B cell (primary cell): ENCODE measurements around the gene CCN5. TPM values are rescaled to one million over a fixed set of nuclear protein-coding genes. Genes with fewer than 3 reads are reported as not detected.

Experiments used
- ATAC-seq: fragments of 200-7000 bp; cut with Tn5 transposase; one replicate; pipeline ENCODE4 v1.10.0; 2021; ENCODE audit warnings: low read depth, mild to moderate bottlenecking, moderate number of reproducible peaks, moderate library complexity
- CTCF ChIA-PET: fragments of 350-600 bp; sonication (Branson Sonifier 250); formaldehyde crosslinking; loops from one replicate; lab custom pipeline; 2021; ENCODE audit warnings: antibody characterized with exemption, inconsistent platforms; lab: Charles Lee
- POLR2A ChIA-PET: fragments of 350-600 bp; sonication (Branson Sonifier 250); formaldehyde crosslinking; loops from one replicate; lab custom pipeline; 2021; ENCODE audit warnings: antibody characterized with exemption; lab: Charles Lee
- DNase-seq: peaks from one replicate; pipeline ENCODE4 v3.0.0; 2013
- H2AFZ ChIP-seq: 2 replicates; pipeline ENCODE4 v1.6.1; 2012; ENCODE audit warnings: mild to moderate bottlenecking, low read depth, low read length; ENCODE audit not compliant: insufficient read depth, poor library complexity, severe bottlenecking
- H3K27ac ChIP-seq, 2 donors: 1 replicate in 1 of 2; 2 replicates in 1 of 2; pipeline ENCODE4 v1.5.1; 2012 to 2013; ENCODE audit warnings: low read length in 2 of 2, mild to moderate bottlenecking in 2 of 2, moderate library complexity in 1 of 2
- H3K27me3 ChIP-seq, 4 experiments: fragments of 200-600 bp in 1 of 4; sonication (generic) in 1 of 4; replicated peaks in 1 of 4; 1 replicate in 2 of 4; 2 replicates in 2 of 4; pipeline versions ENCODE4 v1.6.1 to v1.7.0; 2013 to 2016; ENCODE audit warnings: low read length in 3 of 4, mild to moderate bottlenecking in 2 of 4, mixed read lengths in 1 of 4, moderate library complexity in 1 of 4; ENCODE audit not compliant: insufficient read depth in 4 of 4, control insufficient read depth in 3 of 4; ENCODE audit errors: control extremely low read depth in 1 of 4
- H3K36me3 ChIP-seq, 2 experiments: replicated peaks in 1 of 2; 1 replicate in 1 of 2; 2 replicates in 1 of 2; pipeline versions ENCODE4 v1.6.1 to v1.7.1; 2013; ENCODE audit warnings: low read length in 1 of 2; ENCODE audit not compliant: insufficient read depth in 2 of 2, control insufficient read depth in 1 of 2; ENCODE audit errors: control extremely low read depth in 1 of 2, extremely low read depth in 1 of 2
- H3K4me1 ChIP-seq, 2 donors: fragments of 200-600 bp in 1 of 2; sonication (generic) in 1 of 2; 1 replicate in 1 of 2; 2 replicates in 1 of 2; pipeline versions ENCODE4 v1.5.1 to v1.6.1; 2013 to 2017; ENCODE audit warnings: low read length in 2 of 2; ENCODE audit not compliant: control insufficient read depth in 2 of 2, insufficient read depth in 2 of 2
- H3K4me2 ChIP-seq: replicated peaks from 2 replicates; pipeline ENCODE3; 2012; ENCODE audit warnings: mild to moderate bottlenecking, low read depth, low read length; ENCODE audit not compliant: poor library complexity, severe bottlenecking
- H3K4me3 ChIP-seq, 5 experiments: fragments of 200-600 bp in 1 of 5; sonication (generic) in 1 of 5; 1 replicate in 3 of 5; 2 replicates in 2 of 5; pipeline versions ENCODE4 v1.5.1 to v1.7.0; 2011 to 2016; ENCODE audit warnings: low read length in 4 of 5, mild to moderate bottlenecking in 4 of 5, low read depth in 2 of 5, control low read depth in 1 of 5, moderate library complexity in 1 of 5; ENCODE audit not compliant: insufficient read depth in 1 of 5; ENCODE audit errors: control extremely low read depth in 1 of 5, extremely low read depth in 1 of 5
- H3K79me2 ChIP-seq: fragments of 200-600 bp; sonication (generic); one replicate; pipeline ENCODE4 v1.6.0; 2016; ENCODE audit warnings: low read length; ENCODE audit not compliant: control insufficient read depth, insufficient read depth
- H3K9ac ChIP-seq: fragments of 200-600 bp; sonication (generic); 2 replicates; pipeline ENCODE4 v1.6.1; 2017; ENCODE audit warnings: mild to moderate bottlenecking, low read length, moderate library complexity
- H3K9me3 ChIP-seq, 3 donors: one replicate each; pipeline versions ENCODE4 v1.6.1 to v1.7.1; 2013; ENCODE audit warnings: low read length in 2 of 3; ENCODE audit not compliant: control insufficient read depth in 2 of 3, insufficient read depth in 1 of 3; ENCODE audit errors: control extremely low read depth in 1 of 3
- H4K20me1 ChIP-seq: 2 replicates; pipeline ENCODE4 v1.6.0; 2012; ENCODE audit warnings: mild to moderate bottlenecking, low read length; ENCODE audit not compliant: insufficient read depth, control insufficient read depth, poor library complexity, severe bottlenecking
- H3K27ac Mint-ChIP-seq: one replicate; pipeline ENCODE4 v1.8.0; 2021; ENCODE audit warnings: mixed read lengths
- H3K27me3 Mint-ChIP-seq: one replicate; pipeline ENCODE4 v1.8.0; 2021; ENCODE audit warnings: mixed read lengths
- H3K4me1 Mint-ChIP-seq: one replicate; pipeline ENCODE4 v1.8.0; 2021; ENCODE audit warnings: mixed read lengths
- H3K4me3 Mint-ChIP-seq: one replicate; pipeline ENCODE4 v1.8.0; 2021; ENCODE audit warnings: mixed read lengths
- H3K9me3 Mint-ChIP-seq: one replicate; pipeline ENCODE4 v1.8.0; 2022; ENCODE audit warnings: mixed read lengths; ENCODE audit not compliant: insufficient read depth
- CTCF ChIP-seq: fragments of 200-600 bp; IDR thresholded peaks from one replicate; pipeline ENCODE4 v1.8.0; 2022; ENCODE audit warnings: antibody characterized with exemption, mild to moderate bottlenecking
- EZH2 ChIP-seq: IDR thresholded peaks from 2 replicates; pipeline ENCODE4 v1.6.1; 2012; ENCODE audit warnings: borderline replicate concordance, low read depth, mild to moderate bottlenecking, moderate library complexity, low read length; ENCODE audit not compliant: insufficient read depth, poor library complexity, severe bottlenecking
- WGBS: methylation state at CpG from one replicate; pipeline ENCODE4 v1.1.5; 2013; ENCODE audit warnings: missing lambda C conversion rate; ENCODE audit not compliant: insufficient coverage; 5-methylcytosine and 5-hydroxymethylcytosine counted together
- intact Hi-C: fragments of 100-400 bp; cut with micrococcal nuclease; formaldehyde crosslinking; loops from one replicate; pipeline ENCODE4 v1.10.0; 2022
- polyA plus RNA-seq: library from polyadenylated mRNA; depleted of rRNA; stranded (reverse); fragments of >200 nt; gene quantifications from 2 replicates; pipeline ENCODE4 v1.2.3, GENCODE V29; 2012
- total RNA-seq, 2 donors: library from RNA; stranded (reverse); fragments of 120-200 nt in 1 of 2; gene quantifications; 1 replicate in 1 of 2; 2 replicates in 1 of 2; pipeline versions ENCODE4 v1.2.3 to v1.2.4, GENCODE V29; 2013 to 2022

Gene CCN5
- total and polyA plus RNA-seq, 2 donors (not counting 1 experiment from before 2014, with no cell fraction given), result not detected

GRCh38 chr20:44756011-44756688 is 41.0 kb downstream of the CCN5 start:
- H3K9me3 ChIP-seq, result no peaks in the 10 kb centered on the region
- 95% methylated on average over 14 of the region's 18 CpGs for whole genome bisulfite sequencing
- no peak overlapping the region for H3K4me3 ChIP-seq
- POLR2A ChIA-PET, result no interaction called here
- CTCF ChIA-PET, result no interaction called here
- DNase-seq (no peak), ATAC-seq (no peak)
- peaks cover 0 to 12% (median 2%) of the 10 kb centered on the region in 4 experiments for H3K27me3 ChIP-seq
- intact Hi-C loops, result no loop called here
- H3K27me3 Mint-ChIP-seq, result peaks cover 11% of the 10 kb centered on the region
- no peak overlapping the region for H3K9ac ChIP-seq
- no peak overlapping the region for H3K4me2 ChIP-seq
- TF ChIP-seq CTCF (no peak), EZH2 (no peak)
- H3K9me3 Mint-ChIP-seq, result no peaks in the 10 kb centered on the region
- no peak overlapping the region for H2AFZ ChIP-seq
- no peak overlapping the region for H3K27ac ChIP-seq
- H3K36me3 ChIP-seq, result no peaks in the 10 kb centered on the region
- no peaks in the 10 kb centered on the region for H3K4me1 ChIP-seq
- H3K79me2 ChIP-seq, result no peaks in the 10 kb centered on the region
- H3K27ac Mint-ChIP-seq, result no peak overlapping the region
- no peaks in the 10 kb centered on the region for H4K20me1 ChIP-seq
- H3K4me3 Mint-ChIP-seq, result no peak overlapping the region
- no peaks in the 10 kb centered on the region for H3K4me1 Mint-ChIP-seq

- Histone ChIP-seq H2AFZ (no peak overlapping the region), H3K9me3 (no peaks in the 10 kb centered on the region), H3K4me3 (no peak overlapping the region), H3K27ac (no peak overlapping the region), H3K36me3 (no peaks in the 10 kb centered on the region), H3K79me2 (no peaks in the 10 kb centered on the region), H4K20me1 (no peaks in the 10 kb centered on the region), H3K9ac (no peak overlapping the region), H3K4me1 (no peaks in the 10 kb centered on the region), H3K27me3 (peaks cover 0 to 12% (median 2%) of the 10 kb centered on the region in 4 experiments), H3K4me2 (no peak overlapping the region)
- H3K9me3 Mint-ChIP-seq, result no peaks in the 10 kb centered on the region
- H3K4me3 Mint-ChIP-seq, result no peak overlapping the region
- no peak overlapping the region for H3K27ac Mint-ChIP-seq
- peaks cover 8% of the 10 kb centered on the region for H3K27me3 Mint-ChIP-seq
- intact Hi-C loops, result no loop called here
- 94% methylated on average over 4 of the region's 5 CpGs for WGBS
- DNase-seq (no peak), ATAC-seq (no peak)
- no peaks in the 10 kb centered on the region for H3K4me1 Mint-ChIP-seq
- POLR2A ChIA-PET, result no interaction called here
- TF ChIP-seq CTCF (no peak), EZH2 (no peak)
- CTCF ChIA-PET, result no interaction called here
Observed at GRCh38 chr20:44756956-44757355, 41.8 kb downstream of the CCN5 start.
